GM12878 (cell line): ENCODE data around the gene RHOC. TPM values are rescaled to one million over a fixed set of nuclear protein-coding genes. Genes with fewer than 3 reads are reported as not detected.

ENCODE experiments used
- ATAC-seq: fragments of 200-7000 bp; cut with Tn5 transposase; 3 replicates; pipeline ENCODE4 v1.9.1; 2020; ENCODE audit warnings: mild to moderate bottlenecking, moderate library complexity
- BruUV-seq: library from RNA; stranded (reverse); fragments of 400-500 nt; replicated peaks from 2 replicates; lab custom pipeline; 2021; lab: Mats Ljungman, UMichigan
- CTCF ChIA-PET: fragments of 300-600 bp; sonication (Branson Sonifier 250); formaldehyde crosslinking; extraction: SDS; loops from one replicate; lab custom pipeline; 2021; ENCODE audit warnings: inconsistent platforms; lab: Yijun Ruan, JAX
- POLR2A ChIA-PET: fragments of 350-600 bp; formaldehyde crosslinking; extraction: SDS; loops from one replicate; lab custom pipeline; 2021; ENCODE audit warnings: inconsistent platforms; lab: Charles Lee
- RAD21 ChIA-PET: fragments of 300-600 bp; sonication (Branson Sonifier 250); formaldehyde crosslinking; loops from one replicate; lab custom pipeline; 2023; ENCODE audit warnings: antibody characterized with exemption; ENCODE audit not compliant: unreplicated experiment; lab: Charles Lee
- SMC1A ChIA-PET: fragments of 300-600 bp; sonication (Branson Sonifier 250); formaldehyde crosslinking; loops from one replicate; lab custom pipeline; 2023; ENCODE audit not compliant: unreplicated experiment, uncharacterized antibody; lab: Charles Lee
- DNase-seq: peaks from one replicate; pipeline ENCODE4 v3.0.0-alpha.2; 2011; ENCODE audit warnings: low read depth, low spot score
- FAIRE-seq: peaks from 3 replicates; lab custom pipeline; 2011; peaks lifted over from hg19 to GRCh38; lab: Jason Lieb, UNC
- H2AFZ ChIP-seq: 2 replicates; pipeline ENCODE4 v1.6.0; 2011; ENCODE audit warnings: low read depth, low read length, control low read depth; ENCODE audit not compliant: control insufficient read depth
- H3K27ac ChIP-seq: 2 replicates; pipeline ENCODE4 v1.5.1; 2011; ENCODE audit warnings: control low read depth; ENCODE audit not compliant: control insufficient read depth, insufficient read depth
- H3K27me3 ChIP-seq, 2 experiments: replicated peaks in 1 of 2; 2 replicates each; pipeline versions ENCODE4 v1.6.0 to v1.6.1; 2011; ENCODE audit warnings: low read length in 1 of 2; ENCODE audit not compliant: control insufficient read depth in 2 of 2, insufficient read depth in 2 of 2
- H3K36me3 ChIP-seq, 2 experiments: 2 replicates each; pipeline ENCODE4 v1.5.1; 2011; ENCODE audit warnings: low read length in 1 of 2; ENCODE audit not compliant: control insufficient read depth in 2 of 2, insufficient read depth in 2 of 2
- H3K4me1 ChIP-seq: 2 replicates; pipeline ENCODE4 v1.6.1; 2011; ENCODE audit warnings: mild to moderate bottlenecking, low read length, moderate library complexity, mixed read lengths; ENCODE audit not compliant: control insufficient read depth, insufficient read depth
- H3K4me2 ChIP-seq: 2 replicates; pipeline ENCODE4 v1.6.0; 2011; ENCODE audit warnings: control low read depth; ENCODE audit not compliant: control insufficient read depth, insufficient read depth
- H3K4me3 ChIP-seq: fragments of 200-600 bp; sonication (generic); 2 replicates; pipeline ENCODE4 v1.5.1; 2016
- H3K79me2 ChIP-seq: 2 replicates; pipeline ENCODE4 v1.6.0; 2011; ENCODE audit warnings: low read length; ENCODE audit not compliant: control insufficient read depth, insufficient read depth
- H3K9ac ChIP-seq: 2 replicates; pipeline ENCODE4 v1.8.0; 2011; ENCODE audit warnings: low read length, control low read depth, mixed read lengths; ENCODE audit not compliant: control insufficient read depth, insufficient read depth
- H3K9me3 ChIP-seq: replicated peaks from 3 replicates; pipeline ENCODE4 v1.5.1; 2011; ENCODE audit warnings: mild to moderate bottlenecking, low read length; ENCODE audit not compliant: control insufficient read depth, insufficient read depth
- H4K20me1 ChIP-seq: 2 replicates; pipeline ENCODE4 v1.6.0; 2011; ENCODE audit not compliant: control insufficient read depth, insufficient read depth
- EZH2 ChIP-seq: IDR thresholded peaks from 2 replicates; pipeline ENCODE4 v1.6.1; 2012; ENCODE audit warnings: low read depth, mild to moderate bottlenecking, control low read depth, inconsistent platforms, low read length, borderline replicate concordance; ENCODE audit not compliant: control insufficient read depth
- HDAC6 ChIP-seq: fragments of 200-600 bp; sonication (generic); IDR thresholded peaks from one replicate; pipeline ENCODE4 v1.8.0; 2017; ENCODE audit warnings: antibody characterized with exemption; ENCODE audit not compliant: unreplicated experiment
- NRF1 ChIP-seq: conservative IDR thresholded peaks from 2 replicates; pipeline ENCODE4 v1.6.1; 2011; ENCODE audit warnings: mild to moderate bottlenecking, low read depth, low read length, improper control_type of control experiment
- RAD51 ChIP-seq: fragments of 450-650 bp; IDR thresholded peaks from 2 replicates; pipeline ENCODE4 v1.6.1; 2016; ENCODE audit warnings: moderate library complexity, mild to moderate bottlenecking, inconsistent platforms
- TAF1 ChIP-seq: IDR thresholded peaks from 2 replicates; pipeline ENCODE4 v1.6.1; 2011; ENCODE audit warnings: mild to moderate bottlenecking, low read depth, low read length, borderline replicate concordance
- ZNF384 ChIP-seq: IDR thresholded peaks from 2 replicates; pipeline ENCODE4 v1.6.1; 2012; ENCODE audit warnings: low read depth, mild to moderate bottlenecking, low read length, improper control_type of control experiment, borderline replicate concordance
- whole genome bisulfite sequencing: methylation state at CpG from one replicate; pipeline ENCODE4 v1.1.6; 2016; ENCODE audit warnings: low lambda C conversion rate; ENCODE audit not compliant: insufficient replicate concordance, insufficient coverage; ENCODE audit errors: missing lambda C conversion rate; 5-methylcytosine and 5-hydroxymethylcytosine counted together
- in situ Hi-C: fragments of 300-500 bp; cut with MboI; formaldehyde crosslinking; loops from 9 replicates; pipeline ENCODE4 v1.14.3; 2018; ENCODE audit warnings: mixed read lengths
- intact Hi-C: fragments of 100-400 bp; cut with micrococcal nuclease; formaldehyde crosslinking; loops from one replicate; pipeline ENCODE4 v1.14.2; 2022; ENCODE audit not compliant: unreplicated experiment
- polyA plus RNA-seq, 11 experiments: library from polyadenylated mRNA; depleted of rRNA in 4 of 11; unstranded in 6 of 11; stranded (reverse) in 5 of 11; fragments of >200 nt; fragmentation: Nextera tagmentation in 4 of 11; fragmentation: Illumina TruSeq in 1 of 11; extraction: Ambion mirVana in 4 of 11; extraction: Trizol in 1 of 11; gene quantifications; 1 replicate in 1 of 11; 2 replicates in 10 of 11; pipeline versions ENCODE4 v1.2.1 to v1.2.3, GENCODE V29; 2011 to 2016; ENCODE audit warnings: inconsistent platforms in 2 of 11, missing spikeins in 2 of 11, low read depth in 1 of 11
- total RNA-seq, 4 experiments: library from RNA; depleted of rRNA in 3 of 4; stranded (reverse); fragments of >200 nt in 3 of 4; fragmentation: Illumina TruSeq in 1 of 4; extraction: Trizol in 1 of 4; gene quantifications; 2 replicates each; pipeline versions ENCODE4 v1.2.1 to v1.2.3, GENCODE V29; 2013 to 2021
- TF ChIP-seq, protein P1 (sequence below): fragments of 450-650 bp; IDR thresholded peaks from 2 replicates; pipeline ENCODE4 v1.6.1; 2017; ENCODE audit warnings: mild to moderate bottlenecking
- TF ChIP-seq, protein P2 (sequence below): fragments of 450-650 bp; IDR thresholded peaks from 2 replicates; pipeline ENCODE4 v1.6.1; 2016; ENCODE audit warnings: mild to moderate bottlenecking

The RHOC gene
- total and polyA plus RNA-seq, 10 of the 15 experiments (the other 5 are each of a cell fraction or from before 2014, with no cell fraction given) = 20.6 to 371 (median 158) TPM

DNA sequence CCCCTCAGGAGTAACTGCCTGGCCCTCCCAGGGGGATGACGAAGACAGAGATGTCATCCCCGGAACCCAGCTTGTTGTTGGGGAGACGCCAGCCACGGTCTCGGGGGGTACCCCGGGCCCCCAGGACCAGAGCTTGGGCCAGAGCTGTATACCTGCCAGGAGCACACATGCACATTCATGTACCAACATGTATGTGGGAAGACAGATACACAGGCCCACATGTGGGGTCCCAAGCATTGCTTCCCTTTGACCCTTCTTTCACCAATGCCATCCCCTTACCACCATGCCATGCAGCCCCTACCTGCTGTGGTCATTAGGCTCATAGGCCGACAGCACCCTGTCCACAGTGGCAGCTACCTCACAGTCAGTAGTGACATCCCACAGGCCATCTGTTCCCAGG lies 3.2 kb upstream of the RHOC start:
- intact Hi-C loops (loop anchor here (10.0 kb wide), 1 partner anchor 685 kb away; the partner anchor contains the start of gene MAGI3), in situ Hi-C loops (no loop called here)
- SMC1A ChIA-PET = interaction anchor here (1.4 to 5.1 kb wide), 5 partner anchors 57 to 319 kb away, joined by 3 to 47 read pairs (median 22); no protein-coding TSS in a partner anchor
- no peak for FAIRE-seq
- Histone ChIP-seq H3K79me2 (peaks cover 15% of the 10 kb centered on the region), H3K4me1 (peaks cover 24% of the 10 kb centered on the region), H4K20me1 (0 out of 2 replicates have a peak, but pooled peaks cover 3% of the 10 kb centered on the region), H3K9me3 (no peaks in the 10 kb centered on the region), H2AFZ (no peak overlapping the region), H3K36me3 (no peaks in the 10 kb centered on the region), H3K4me2 (no peak overlapping the region), H3K27ac (no peak overlapping the region), H3K4me3 (no peak overlapping the region), H3K27me3 (no peaks in the 10 kb centered on the region), H3K9ac (no peak overlapping the region)
- POLR2A ChIA-PET = no interaction called here
- WGBS = 71% methylated on average over 7 of the region's 7 CpGs
- DNase-seq = no peak
- CTCF ChIA-PET = interaction anchor here (0.6 to 5.9 kb wide), 10 partner anchors 8 to 318 kb away, joined by 3 to 122 read pairs (median 14); partner anchors contain the start of genes CAPZA1, MOV10 and ST7L
- RAD21 ChIA-PET = interaction anchor here (0.9 to 5.6 kb wide), 5 partner anchors 11 to 319 kb away, joined by 3 to 53 read pairs (median 3); partner anchors contain the start of genes CTTNBP2NL and MOV10
- BruUV-seq = no TSS peak
- TF ChIP-seq RAD51 (no peak), HDAC6 (no peak), NRF1 (no peak), ZNF384 (no peak), TAF1 (no peak), EZH2 (no peak)
- TF ChIP-seq, protein P1, sequence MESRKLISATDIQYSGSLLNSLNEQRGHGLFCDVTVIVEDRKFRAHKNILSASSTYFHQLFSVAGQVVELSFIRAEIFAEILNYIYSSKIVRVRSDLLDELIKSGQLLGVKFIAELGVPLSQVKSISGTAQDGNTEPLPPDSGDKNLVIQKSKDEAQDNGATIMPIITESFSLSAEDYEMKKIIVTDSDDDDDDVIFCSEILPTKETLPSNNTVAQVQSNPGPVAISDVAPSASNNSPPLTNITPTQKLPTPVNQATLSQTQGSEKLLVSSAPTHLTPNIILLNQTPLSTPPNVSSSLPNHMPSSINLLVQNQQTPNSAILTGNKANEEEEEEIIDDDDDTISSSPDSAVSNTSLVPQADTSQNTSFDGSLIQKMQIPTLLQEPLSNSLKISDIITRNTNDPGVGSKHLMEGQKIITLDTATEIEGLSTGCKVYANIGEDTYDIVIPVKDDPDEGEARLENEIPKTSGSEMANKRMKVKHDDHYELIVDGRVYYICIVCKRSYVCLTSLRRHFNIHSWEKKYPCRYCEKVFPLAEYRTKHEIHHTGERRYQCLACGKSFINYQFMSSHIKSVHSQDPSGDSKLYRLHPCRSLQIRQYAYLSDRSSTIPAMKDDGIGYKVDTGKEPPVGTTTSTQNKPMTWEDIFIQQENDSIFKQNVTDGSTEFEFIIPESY = no peak
- TF ChIP-seq, protein P2, sequence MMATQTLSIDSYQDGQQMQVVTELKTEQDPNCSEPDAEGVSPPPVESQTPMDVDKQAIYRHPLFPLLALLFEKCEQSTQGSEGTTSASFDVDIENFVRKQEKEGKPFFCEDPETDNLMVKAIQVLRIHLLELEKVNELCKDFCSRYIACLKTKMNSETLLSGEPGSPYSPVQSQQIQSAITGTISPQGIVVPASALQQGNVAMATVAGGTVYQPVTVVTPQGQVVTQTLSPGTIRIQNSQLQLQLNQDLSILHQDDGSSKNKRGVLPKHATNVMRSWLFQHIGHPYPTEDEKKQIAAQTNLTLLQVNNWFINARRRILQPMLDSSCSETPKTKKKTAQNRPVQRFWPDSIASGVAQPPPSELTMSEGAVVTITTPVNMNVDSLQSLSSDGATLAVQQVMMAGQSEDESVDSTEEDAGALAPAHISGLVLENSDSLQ = no peak
- no peak for ATAC-seq
